Gastroesophageal sphincter (tissue), 3 donors: Measurements from ENCODE around the gene TNFRSF9.

Experiments
- CTCF ChIP-seq, 4 experiments: fragments of 200-600 bp in 2 of 4; fragments of 450-650 bp in 2 of 4; sonication (generic) in 1 of 4; IDR thresholded peaks; one replicate each; pipeline ENCODE4 v1.5.1; 2017 to 2019; ENCODE audit warnings: antibody characterized with exemption in 4 of 4, mild to moderate bottlenecking in 2 of 4, moderate library complexity in 2 of 4
- EP300 ChIP-seq: sonication (generic); formaldehyde crosslinking; IDR thresholded peaks from one replicate; pipeline ENCODE4 v1.6.1; 2017; ENCODE audit warnings: antibody characterized with exemption, mild to moderate bottlenecking
- POLR2A ChIP-seq, 2 donors: fragments of 450-650 bp; IDR thresholded peaks; one replicate each; pipeline ENCODE4 v1.6.1; 2017; ENCODE audit warnings: antibody characterized with exemption in 2 of 2, mild to moderate bottlenecking in 2 of 2, moderate library complexity in 1 of 2
- POLR2AphosphoS5 ChIP-seq: sonication (generic); formaldehyde crosslinking; IDR thresholded peaks from one replicate; pipeline ENCODE4 v1.6.1; 2017; ENCODE audit warnings: antibody characterized with exemption

- no peak for TF ChIP-seq POLR2A (IDR thresholded peaks at IDR 0.05)
- no peak for TF ChIP-seq CTCF (IDR thresholded peaks at IDR 0.05)
- TF ChIP-seq EP300 = no peak
- TF ChIP-seq POLR2AphosphoS5 = no peak
Measured at GRCh38 chr1:7896994-7897393, 43.6 kb downstream of the TNFRSF9 start.
